ENCODE measurements around the gene GRIA4.

GRCh38 chr11:105823495-105824033 lies 213.7 kb downstream of the GRIA4 start:
- TF ChIP-seq CTCF (IDR thresholded peaks at IDR 0.05) (no peak), POLR2A (IDR thresholded peaks at IDR 0.05) (no peak)

Data from heart left ventricle (tissue), 13 donors.